Kidney (tissue), 11 donors: ENCODE results near the gene FAM72D. TPM values are rescaled to one million over a fixed set of nuclear protein-coding genes. Genes with fewer than 3 reads are reported as not detected.
"Not testable (repeated sequence)": the region's sequence is repeated elsewhere in the genome, so short reads cannot be mapped to it uniquely, and the experiment has no call there.

Experiments
- DNase-seq, 5 donors: peaks; one replicate each; pipeline ENCODE4 v3.0.0-alpha.2; 2013 to 2020
- FAIRE-seq: peaks from 2 replicates; lab custom pipeline; 2012; peaks lifted over from hg19 to GRCh38; lab: Jason Lieb, UNC
- H3K27ac ChIP-seq, 2 donors: one replicate each; pipeline ENCODE4 v1.7.0; 2013; ENCODE audit warnings: low read depth in 2 of 2, low read length in 2 of 2, inconsistent platforms in 1 of 2
- H3K27me3 ChIP-seq: one replicate; pipeline ENCODE4 v1.7.1; 2013; ENCODE audit warnings: low read length, inconsistent platforms; ENCODE audit not compliant: control insufficient read depth, insufficient read depth
- H3K36me3 ChIP-seq, 3 donors: one replicate each; pipeline versions ENCODE4 v1.7.0 to v1.7.1; 2013; ENCODE audit warnings: low read length in 3 of 3, control low read depth in 1 of 3, inconsistent platforms in 1 of 3; ENCODE audit not compliant: insufficient read depth in 3 of 3, control insufficient read depth in 2 of 3
- H3K4me1 ChIP-seq, 3 donors: one replicate each; pipeline versions ENCODE4 v1.7.0 to v1.7.1; 2013; ENCODE audit warnings: low read length in 3 of 3, inconsistent platforms in 1 of 3, low read depth in 1 of 3; ENCODE audit not compliant: control insufficient read depth in 2 of 3, insufficient read depth in 2 of 3
- H3K4me3 ChIP-seq, 3 donors: one replicate each; pipeline versions ENCODE4 v1.7.0 to v1.8.1; 2013; ENCODE audit warnings: low read length in 3 of 3, control low read depth in 1 of 3, inconsistent platforms in 1 of 3
- H3K9ac ChIP-seq, 3 donors: one replicate each; pipeline versions ENCODE4 v1.7.0 to v1.7.1; 2013; ENCODE audit warnings: low read length in 3 of 3, control low read depth in 1 of 3, inconsistent platforms in 1 of 3
- H3K9me3 ChIP-seq, 3 donors: one replicate each; pipeline versions ENCODE4 v1.7.0 to v1.7.1; 2013; ENCODE audit warnings: low read length in 3 of 3, control low read depth in 1 of 3, inconsistent platforms in 1 of 3; ENCODE audit not compliant: control insufficient read depth in 2 of 3, insufficient read depth in 1 of 3
- intact Hi-C: fragments of 100-400 bp; cut with DNase I; formaldehyde crosslinking; loops from one replicate; pipeline ENCODE4 v1.11.1; 2022
- polyA plus RNA-seq: library from polyadenylated mRNA; stranded (reverse); fragments of 350-450 nt; fragmentation: Illumina TruSeq; extraction: RNeasy Lipid Tissue Mini Kit (QIAGEN cat#74804); gene quantifications from one replicate; pipeline ENCODE4 v1.2.3, GENCODE V29; 2014; ENCODE audit warnings: low read depth, low replicate concordance; ENCODE audit not compliant: insufficient read depth
- total RNA-seq: library from RNA; stranded (reverse); fragmentation: NEBNext Ultra II Directional; extraction: Animal tissue kit (Norgen Biotek cat#: 25700); gene quantifications from one replicate; pipeline ENCODE4 v1.2.1, GENCODE V29; 2021
- donor health status: control.
- donor health status: control.
- donor health status: DM: yes; HTN: yes; CAD: no.
- donor health status: Normal renal cell carcinoma (clear cell type).

FAM72D gene
- total and polyA plus RNA-seq, 2 donors from 2014 or later: 0.24 TPM; not detected in 1

- H3K36me3 ChIP-seq, H3K9ac ChIP-seq, H3K4me3 ChIP-seq, H3K27ac ChIP-seq, DNase-seq, H3K4me1 ChIP-seq, FAIRE-seq, H3K27me3 ChIP-seq, intact Hi-C loops, H3K9me3 ChIP-seq: not testable (repeated sequence)
Measured at GRCh38 chr1:145077872-145078786, 17.6 kb upstream of the FAM72D start.

- FAIRE-seq, H3K9me3 ChIP-seq, intact Hi-C loops, DNase-seq, H3K27me3 ChIP-seq, H3K4me3 ChIP-seq, H3K27ac ChIP-seq, H3K4me1 ChIP-seq, H3K36me3 ChIP-seq, H3K9ac ChIP-seq: not testable (repeated sequence)
Measured at GRCh38 chr1:145078787-145079370, 16.9 kb upstream of the FAM72D start.

- H3K27ac ChIP-seq, H3K9ac ChIP-seq, H3K27me3 ChIP-seq, FAIRE-seq, intact Hi-C loops, H3K4me3 ChIP-seq, H3K36me3 ChIP-seq, H3K4me1 ChIP-seq, H3K9me3 ChIP-seq: not testable (repeated sequence)
- peak in 1 of 5 donors; percentile 2 for DNase-seq
Measured at GRCh38 chr1:145079737-145080136, 16.0 kb upstream of the FAM72D start.

- H3K4me1 ChIP-seq, intact Hi-C loops, H3K9ac ChIP-seq, H3K27me3 ChIP-seq, H3K36me3 ChIP-seq, DNase-seq, H3K4me3 ChIP-seq, H3K9me3 ChIP-seq, H3K27ac ChIP-seq, FAIRE-seq: not testable (repeated sequence)
Measured at GRCh38 chr1:145080193-145080592, 15.6 kb upstream of the FAM72D start.

GRCh38 chr1:145082483-145083255 is 13.1 kb upstream of the FAM72D start:
- H3K36me3 ChIP-seq, H3K4me3 ChIP-seq, H3K9me3 ChIP-seq, FAIRE-seq, intact Hi-C loops, H3K27ac ChIP-seq, H3K27me3 ChIP-seq, H3K9ac ChIP-seq, H3K4me1 ChIP-seq: not testable (repeated sequence)
- peak in 1 of 5 donors; percentile 2 for DNase-seq

- H3K27me3 ChIP-seq, H3K9me3 ChIP-seq, H3K27ac ChIP-seq, H3K36me3 ChIP-seq, H3K4me3 ChIP-seq, H3K9ac ChIP-seq, intact Hi-C loops, FAIRE-seq, H3K4me1 ChIP-seq: not testable (repeated sequence)
- peak; percentile 8 to 91 (median 45) for DNase-seq
Measured at GRCh38 chr1:145093517-145094149, 2.1 kb upstream of the FAM72D start.

GRCh38 chr1:145094655-145095211 is 1.0 kb upstream of the FAM72D start:
- H3K9ac ChIP-seq, H3K4me1 ChIP-seq, intact Hi-C loops, H3K36me3 ChIP-seq, H3K9me3 ChIP-seq, H3K27me3 ChIP-seq, H3K4me3 ChIP-seq, H3K27ac ChIP-seq, FAIRE-seq: not testable (repeated sequence)
- DNase-seq: peak in 1 of 5 donors; percentile 69
